ENCODE data around the gene SULT6B1. TPM values are rescaled to one million over a fixed set of nuclear protein-coding genes. Genes with fewer than 3 reads are reported as not detected.

Gene SULT6B1
- total and polyA plus RNA-seq, 2 donors (not counting 3 experiments of a cell fraction or from before 2014, with no cell fraction given): not detected

- ChIA-PET CTCF (interaction anchor here (1.1 kb wide), 1 partner anchor 667 kb away, joined by 3 read pairs; no protein-coding TSS in a partner anchor), POLR2A (no interaction called here)
- DNase-seq (ENCODE audit: low read depth, low spot score): no peak
- TF ChIP-seq POLR2A (IDR thresholded peaks at IDR 0.05; ENCODE audit: low read depth, low read length) (no peak), CTCF (IDR thresholded peaks at IDR 0.05; ENCODE audit: extremely low read depth in 1 of 2, insufficient read depth in 1 of 2, low read depth in 1 of 2, low read length in 2 of 2) (no peak), FOS (IDR thresholded peaks at IDR 0.05; ENCODE audit: borderline replicate concordance, insufficient read depth, low read length) (no peak), EZH2 (IDR thresholded peaks at IDR 0.05; ENCODE audit: borderline replicate concordance, low read depth, low read length, severe bottlenecking) (no peak), GATA2 (IDR thresholded peaks at IDR 0.05; ENCODE audit: insufficient read depth, insufficient read length, low read depth, low read length) (no peak), JUN (IDR thresholded peaks at IDR 0.05; ENCODE audit: borderline replicate concordance, insufficient read depth, insufficient read length, low read depth) (no peak), MAX (IDR thresholded peaks at IDR 0.05; ENCODE audit: insufficient read depth, insufficient read length) (no peak), MYC (IDR thresholded peaks at IDR 0.05; ENCODE audit: low read depth, low read length) (no peak), POLR2AphosphoS5 (IDR thresholded peaks at IDR 0.05; ENCODE audit: insufficient read depth, low read depth, low read length) (no peak)
- no peak overlapping the region for H3K9ac ChIP-seq (replicated peaks; ENCODE audit: extremely low read depth, insufficient read depth, low read length)
- H3K9me1 ChIP-seq (replicated peaks; ENCODE audit: control insufficient read depth, extremely low read depth, insufficient read depth, low read length): no peaks in the 10 kb centered on the region
- no peaks in the 10 kb centered on the region for H3K27me3 ChIP-seq (ENCODE audit: control insufficient read depth in 2 of 2, insufficient read depth in 2 of 2, low read length in 2 of 2)
- no peaks in the 10 kb centered on the region for H3K4me1 ChIP-seq (ENCODE audit: control insufficient read depth, extremely low read depth, insufficient read depth, low read length)
- intact Hi-C loops (cut with micrococcal nuclease): no loop called here
- H3K4me2 ChIP-seq (ENCODE audit: insufficient read depth, low read length): no peak overlapping the region
- no peaks in the 10 kb centered on the region for H3K9me3 ChIP-seq (replicated peaks; ENCODE audit: control insufficient read depth, insufficient read depth, low read length)
- no peak overlapping the region for H3K4me3 ChIP-seq (replicated peaks in 1 of 3; ENCODE audit: insufficient read depth in 1 of 3, low read depth in 1 of 3, low read length in 3 of 3)
- BruUV-seq (replicated peaks): no TSS peak
- H3K79me2 ChIP-seq (ENCODE audit: control insufficient read depth, insufficient read depth, low read length): no peaks in the 10 kb centered on the region
- dilution Hi-C loops (cut with MboI; ENCODE audit: extremely low pct_ligation_motif_present, low sequenced_read_pairs): no loop called here
- no peak overlapping the region for H3K27ac ChIP-seq (ENCODE audit: insufficient read depth, low read depth, low read length)
- no peaks in the 10 kb centered on the region for H3K36me3 ChIP-seq (ENCODE audit: control insufficient read depth in 2 of 2, extremely low read depth in 1 of 2, insufficient read depth in 2 of 2, low read length in 2 of 2)
- no peak overlapping the region for H2AFZ ChIP-seq (ENCODE audit: low read depth, low read length)
- H4K20me1 ChIP-seq (replicated peaks; ENCODE audit: control insufficient read depth, extremely low read depth, insufficient read depth, low read length): no peaks in the 10 kb centered on the region
- no peak for FAIRE-seq
These were observed 23.7 kb downstream of the SULT6B1 start for GRCh38 chr2:37164757-37165156.
